OCI-LY3 (cell line): ENCODE measurements around the gene SPINT2.
"Not testable (repeated sequence)": the region's sequence is repeated elsewhere in the genome, so short reads cannot be mapped to it uniquely, and the experiment has no call there.

Experiments used
- H2AFZ ChIP-seq: fragments of 200-600, 300-600 bp; shearing (Covaris generic); 2 replicates; pipeline ENCODE4 v1.6.0; 2014; ENCODE audit warnings: antibody characterized with exemption, low read depth, low read length
- H3K27ac ChIP-seq: fragments of 200-600, 300-600 bp; sonication (generic); 2 replicates; pipeline ENCODE4 v1.5.1; 2014; ENCODE audit warnings: mild to moderate bottlenecking, low read length, moderate library complexity, mixed read lengths
- H3K27me3 ChIP-seq: fragments of 200-600, 300-600 bp; sonication (generic); 2 replicates; pipeline ENCODE4 v1.6.1; 2014; ENCODE audit warnings: low read depth, low read length, mixed read lengths
- H3K36me3 ChIP-seq: fragments of 200-600, 300-600 bp; sonication (generic); replicated peaks from 2 replicates; pipeline ENCODE3; 2014; ENCODE audit warnings: low read depth, low read length, mixed read lengths
- H3K4me1 ChIP-seq: fragments of 300-600, 200-600 bp; sonication (generic); 2 replicates; pipeline ENCODE4 v1.6.1; 2014; ENCODE audit warnings: low read length, mixed read lengths
- H3K4me2 ChIP-seq: fragments of 200-600, 300-600 bp; sonication (generic); 2 replicates; pipeline ENCODE4 v1.6.1; 2014; ENCODE audit warnings: low read length, mixed read lengths
- H3K4me3 ChIP-seq: fragments of 300-600, 200-600 bp; sonication (generic); 2 replicates; pipeline ENCODE4 v1.5.1; 2014; ENCODE audit warnings: antibody characterized with exemption, mild to moderate bottlenecking, low read length, moderate library complexity
- H3K79me2 ChIP-seq: fragments of 300-600, 200-600 bp; shearing (Covaris generic); 2 replicates; pipeline ENCODE4 v1.6.1; 2014; ENCODE audit warnings: mild to moderate bottlenecking, low read length, mixed read lengths
- H3K9ac ChIP-seq: fragments of 300-600, 200-600 bp; shearing (Covaris generic); 2 replicates; pipeline ENCODE4 v1.6.0; 2014; ENCODE audit warnings: mild to moderate bottlenecking, low read length, moderate library complexity
- H3K9me3 ChIP-seq: fragments of 200-600, 300-600 bp; shearing (Covaris generic); 2 replicates; pipeline ENCODE4 v1.6.1; 2014; ENCODE audit warnings: low read length, mixed read lengths; ENCODE audit not compliant: insufficient read depth
- H4K20me1 ChIP-seq: fragments of 200-600, 300-600 bp; sonication (generic); 2 replicates; pipeline ENCODE4 v1.6.1; 2016; ENCODE audit warnings: low read length, mixed read lengths; ENCODE audit not compliant: insufficient read depth
- CTCF ChIP-seq: fragments of 200-600, 300-600 bp; sonication (generic); IDR thresholded peaks from 2 replicates; pipeline ENCODE4 v1.5.1; 2014; ENCODE audit warnings: antibody characterized with exemption, low read length, low read depth
- EZH2phosphoT487 ChIP-seq: fragments of 200-600 bp; shearing (Covaris generic); IDR thresholded peaks from 2 replicates; pipeline ENCODE4 v1.6.1; 2018; ENCODE audit warnings: antibody characterized with exemption, mixed run types, low read depth

SPINT2 gene

GRCh38 chr19:38336638-38337359, 72.4 kb downstream of the SPINT2 start:
- Histone ChIP-seq H4K20me1 (no peaks in the 10 kb centered on the region), H2AFZ (peak overlapping the region; percentile 88), H3K9ac (peak overlapping the region; percentile 81), H3K4me2 (peak overlapping the region; percentile 86), H3K27ac (peak overlapping the region; percentile 79), H3K4me3 (peak overlapping the region; percentile 87), H3K79me2 (no peaks in the 10 kb centered on the region), H3K27me3 (no peaks in the 10 kb centered on the region), H3K9me3 (no peaks in the 10 kb centered on the region), H3K4me1 (peaks cover 8% of the 10 kb centered on the region), H3K36me3 (no peaks in the 10 kb centered on the region)
- TF ChIP-seq EZH2phosphoT487 (no peak), CTCF (no peak)

DNA sequence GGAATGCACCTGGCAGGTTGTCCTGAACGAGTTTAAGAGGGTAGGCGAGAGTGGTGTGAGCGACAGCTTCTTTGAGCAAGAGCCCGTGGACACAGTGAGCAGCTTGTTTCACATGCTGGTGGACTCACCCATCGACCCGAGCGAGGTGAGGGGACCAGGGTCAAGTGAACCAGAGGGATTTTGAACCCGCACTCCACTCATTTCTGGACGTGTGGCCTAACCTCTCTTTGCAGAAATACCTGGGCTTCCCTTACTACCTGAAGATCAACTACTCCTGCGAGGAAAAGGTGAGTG, 72.9 kb downstream of the SPINT2 start:
- Histone ChIP-seq H3K27me3 (no peaks in the 10 kb centered on the region), H3K27ac (no peak overlapping the region), H3K9me3 (no peaks in the 10 kb centered on the region), H3K36me3 (no peaks in the 10 kb centered on the region), H3K4me3 (peak overlapping the region; percentile 87), H3K4me2 (peak overlapping the region; percentile 86), H4K20me1 (no peaks in the 10 kb centered on the region), H3K79me2 (no peaks in the 10 kb centered on the region), H3K4me1 (peaks cover 8% of the 10 kb centered on the region), H2AFZ (no peak overlapping the region), H3K9ac (peak overlapping the region; percentile 3; the same call in 1 of the 2 replicates)
- TF ChIP-seq EZH2phosphoT487: no peak
- TF ChIP-seq CTCF: no peak

- not testable (repeated sequence) for H3K4me1 ChIP-seq, H3K79me2 ChIP-seq, H3K9ac ChIP-seq, H4K20me1 ChIP-seq, H3K4me3 ChIP-seq, H3K9me3 ChIP-seq, H3K36me3 ChIP-seq, H3K27ac ChIP-seq, H3K4me2 ChIP-seq, H2AFZ ChIP-seq, H3K27me3 ChIP-seq
These were observed 74.6 kb downstream of the SPINT2 start for GRCh38 chr19:38339011-38339410.

DNA sequence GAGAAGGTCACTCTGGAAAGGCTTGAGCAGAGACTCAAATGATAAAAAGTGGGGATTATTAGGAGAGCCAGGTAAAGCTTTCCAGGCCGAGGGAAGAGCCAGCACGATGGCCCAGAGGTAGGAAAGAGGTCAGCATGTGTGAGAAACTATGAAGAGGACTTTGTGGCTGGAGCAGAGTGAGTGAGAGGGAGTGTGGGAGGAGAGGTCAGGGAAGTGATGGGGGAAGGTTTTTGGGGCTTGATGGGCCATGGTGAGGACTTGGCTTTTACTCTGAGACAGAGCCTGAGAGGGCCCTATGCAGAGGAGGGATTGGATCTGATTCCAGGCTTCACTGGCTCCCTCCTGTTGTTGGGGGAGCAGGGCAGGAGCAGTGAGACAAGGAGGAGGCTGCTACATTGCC, 76.6 kb downstream of the SPINT2 start:
- no peaks in the 10 kb centered on the region for H3K36me3 ChIP-seq
- H4K20me1 ChIP-seq: no peaks in the 10 kb centered on the region
- H3K79me2 ChIP-seq: no peaks in the 10 kb centered on the region
- no peak overlapping the region for H3K9ac ChIP-seq
- peaks cover 5% of the 10 kb centered on the region; the same call in 1 of the 2 replicates for H3K4me1 ChIP-seq
- H3K9me3 ChIP-seq: no peaks in the 10 kb centered on the region
- H3K27me3 ChIP-seq: no peaks in the 10 kb centered on the region
- H3K27ac ChIP-seq: no peak overlapping the region
- H2AFZ ChIP-seq: no peak overlapping the region
- no peak for TF ChIP-seq EZH2phosphoT487
- TF ChIP-seq CTCF: no peak
- H3K4me2 ChIP-seq: no peak overlapping the region
- H3K4me3 ChIP-seq: no peak overlapping the region
